T-helper 2 cell treated with Interferon-gamma antibody and Interleukin-4, amounts not matched to agents 5 μg/mL and 100 μg/mL, for 36 hours (primary cell): ENCODE results near the gene NACC2.
"Not testable (repeated sequence)": the region's sequence is repeated elsewhere in the genome, so short reads cannot be mapped to it uniquely, and the experiment has no call there.

Experiments
- DNase-seq: peaks from one replicate; pipeline ENCODE4 v3.0.0; 2021; ENCODE audit warnings: low spot score
- H3K27ac Mint-ChIP-seq: one replicate; pipeline ENCODE4 v1.8.0; 2021; ENCODE audit warnings: mild to moderate bottlenecking, mixed read lengths
- H3K27me3 Mint-ChIP-seq: one replicate; pipeline ENCODE4 v1.8.0; 2021; ENCODE audit warnings: low read depth, mixed read lengths
- H3K36me3 Mint-ChIP-seq: one replicate; pipeline ENCODE4 v1.8.0; 2021; ENCODE audit warnings: low read depth, mixed read lengths
- H3K4me1 Mint-ChIP-seq: one replicate; pipeline ENCODE4 v1.8.0; 2021; ENCODE audit warnings: low read depth, mixed read lengths
- H3K4me3 Mint-ChIP-seq: one replicate; pipeline ENCODE4 v1.8.0; 2022; ENCODE audit warnings: mild to moderate bottlenecking, moderate library complexity, mixed read lengths
- H3K9me3 Mint-ChIP-seq: one replicate; pipeline ENCODE4 v1.8.0; 2021; ENCODE audit warnings: mixed read lengths

Gene NACC2

DNA sequence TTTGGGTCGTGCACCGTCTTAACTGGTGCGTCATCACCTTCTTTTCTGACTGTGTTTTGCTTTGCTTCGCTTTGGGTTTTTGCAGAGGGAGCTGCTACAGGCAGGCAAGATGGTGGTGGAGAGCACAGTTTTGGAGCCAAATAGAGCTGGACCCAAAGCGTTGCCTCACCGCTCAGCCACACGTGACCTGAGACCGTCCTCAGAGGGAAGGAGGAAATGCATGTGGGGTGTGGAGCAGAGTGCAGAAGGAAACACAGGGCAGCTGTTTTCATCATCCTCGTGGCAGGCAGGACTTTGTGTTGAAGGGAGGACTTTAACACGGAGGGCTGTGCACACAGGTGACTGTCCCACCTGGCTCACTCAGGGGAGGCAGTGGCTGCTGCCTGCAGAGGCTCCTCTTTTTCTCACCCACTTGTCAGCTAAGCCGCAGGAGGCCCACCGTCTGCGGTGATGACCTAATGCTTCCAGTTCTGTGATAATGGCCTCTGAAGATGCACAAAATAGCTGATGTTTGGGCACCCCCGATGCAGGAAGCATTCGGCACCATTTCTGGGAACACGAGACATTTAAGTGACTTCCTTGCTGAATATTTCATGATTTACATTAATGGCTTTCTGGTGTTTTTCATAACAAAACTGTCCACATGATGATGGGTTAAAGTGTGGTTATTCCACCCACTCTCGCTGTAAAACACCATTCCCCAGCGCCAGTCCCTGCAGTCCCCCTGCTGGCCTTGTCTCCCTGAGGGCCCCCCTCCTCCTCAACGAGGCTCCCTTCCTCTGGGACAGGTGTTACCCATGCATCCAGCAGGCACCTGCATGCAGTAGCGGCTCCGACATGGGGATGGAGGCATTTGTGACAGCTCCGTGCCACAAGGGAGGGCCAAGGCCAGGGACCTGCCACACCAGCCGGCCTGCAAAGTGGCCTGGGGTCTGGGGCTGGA lies 121.5 kb downstream of the NACC2 start:
- H3K4me3 Mint-ChIP-seq, result no peak overlapping the region
- no peaks in the 10 kb centered on the region for H3K9me3 Mint-ChIP-seq
- no peaks in the 10 kb centered on the region for H3K4me1 Mint-ChIP-seq

DNA sequence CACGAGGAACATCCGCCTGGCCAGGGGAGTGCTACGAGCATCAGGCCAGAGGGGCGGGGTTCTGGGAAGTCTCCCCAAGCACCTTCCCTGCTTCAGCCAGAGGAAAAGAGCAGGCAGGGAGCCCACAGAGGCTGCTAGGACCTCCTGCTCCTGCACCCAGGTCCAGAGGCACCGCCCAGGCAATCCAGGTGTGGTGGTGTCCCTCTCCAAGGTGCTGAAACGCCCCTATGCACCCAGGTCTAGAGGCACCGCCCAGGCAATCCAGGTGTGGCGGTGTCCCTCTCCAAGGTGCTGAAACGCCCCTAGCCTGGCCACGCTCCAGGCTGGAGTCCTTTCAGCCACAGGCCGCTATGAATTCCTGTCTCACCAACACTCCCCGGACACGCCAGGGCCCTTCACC lies 123.2 kb downstream of the NACC2 start:
- H3K4me3 Mint-ChIP-seq, result no peak overlapping the region
- H3K27ac Mint-ChIP-seq, result no peak overlapping the region
- no peak for DNase-seq
- peaks cover 5% of the 10 kb centered on the region for H3K4me1 Mint-ChIP-seq
- H3K27me3 Mint-ChIP-seq, result no peaks in the 10 kb centered on the region
- no peaks in the 10 kb centered on the region for H3K9me3 Mint-ChIP-seq
- no peaks in the 10 kb centered on the region for H3K36me3 Mint-ChIP-seq

More for the DNA sequence above, 121.5 kb downstream of the NACC2 start:
- Mint-ChIP-seq H3K27ac (no peak overlapping the region), H3K27me3 (no peaks in the 10 kb centered on the region), H3K36me3 (no peaks in the 10 kb centered on the region)
- no peak for DNase-seq

- no peak overlapping the region for H3K4me3 Mint-ChIP-seq
- no peak overlapping the region for H3K27ac Mint-ChIP-seq
- H3K9me3 Mint-ChIP-seq, result no peaks in the 10 kb centered on the region
- no peaks in the 10 kb centered on the region for H3K27me3 Mint-ChIP-seq
- no peak for DNase-seq
- peaks cover 5% of the 10 kb centered on the region for H3K4me1 Mint-ChIP-seq
- no peaks in the 10 kb centered on the region for H3K36me3 Mint-ChIP-seq
These were observed 123.8 kb downstream of the NACC2 start for GRCh38 chr9:135971111-135971766.

GRCh38 chr9:135970128-135970815 lies 124.8 kb downstream of the NACC2 start:
- no peak for DNase-seq
- H3K4me1 Mint-ChIP-seq, result peaks cover 5% of the 10 kb centered on the region
- no peaks in the 10 kb centered on the region for H3K36me3 Mint-ChIP-seq
- H3K27ac Mint-ChIP-seq, result no peak overlapping the region
- H3K27me3 Mint-ChIP-seq, result no peaks in the 10 kb centered on the region
- H3K9me3 Mint-ChIP-seq, result no peaks in the 10 kb centered on the region
- H3K4me3 Mint-ChIP-seq, result no peak overlapping the region

- H3K36me3 Mint-ChIP-seq, result no peaks in the 10 kb centered on the region
These were observed 125.9 kb downstream of the NACC2 start for GRCh38 chr9:135969064-135969683.

GRCh38 chr9:135968601-135969000 lies 126.5 kb downstream of the NACC2 start:
- H3K27ac Mint-ChIP-seq, result no peak overlapping the region
- H3K4me1 Mint-ChIP-seq, result peaks cover 5% of the 10 kb centered on the region
- H3K4me3 Mint-ChIP-seq, result no peak overlapping the region
- no peaks in the 10 kb centered on the region for H3K27me3 Mint-ChIP-seq
- H3K36me3 Mint-ChIP-seq, result no peaks in the 10 kb centered on the region
- no peaks in the 10 kb centered on the region for H3K9me3 Mint-ChIP-seq
- DNase-seq, result no peak

More at GRCh38 chr9:135969064-135969683, 125.9 kb downstream of the NACC2 start:
- Mint-ChIP-seq H3K27ac (no peak overlapping the region), H3K27me3 (no peaks in the 10 kb centered on the region), H3K4me1 (peaks cover 5% of the 10 kb centered on the region), H3K9me3 (no peaks in the 10 kb centered on the region), H3K4me3 (no peak overlapping the region)
- no peak for DNase-seq

GRCh38 chr9:135968083-135968476 lies 127.0 kb downstream of the NACC2 start:
- DNase-seq, result no peak
- Mint-ChIP-seq H3K36me3 (no peaks in the 10 kb centered on the region), H3K27me3 (no peaks in the 10 kb centered on the region), H3K4me1 (peaks cover 5% of the 10 kb centered on the region), H3K4me3 (no peak overlapping the region), H3K9me3 (no peaks in the 10 kb centered on the region), H3K27ac (no peak overlapping the region)

DNA sequence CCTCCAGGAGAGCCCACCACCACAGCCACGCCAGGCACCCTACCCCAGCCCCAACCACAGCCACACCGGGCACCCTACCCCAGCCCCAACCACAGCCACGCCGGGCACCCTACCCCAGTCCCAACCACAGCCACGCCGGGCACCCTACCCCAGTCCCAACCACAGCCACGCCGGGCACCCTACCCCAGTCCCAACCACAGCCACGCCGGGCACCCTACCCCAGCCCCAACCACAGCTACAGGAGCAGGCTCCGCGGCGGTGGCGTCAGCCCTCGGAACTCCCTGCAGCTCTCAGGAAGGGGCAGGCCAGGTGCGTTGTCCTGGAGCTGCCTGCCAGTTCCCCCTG lies 128.2 kb downstream of the NACC2 start:
- H3K27ac Mint-ChIP-seq, H3K36me3 Mint-ChIP-seq, H3K9me3 Mint-ChIP-seq, H3K4me3 Mint-ChIP-seq, DNase-seq, H3K27me3 Mint-ChIP-seq: not testable (repeated sequence)
- peaks cover 13% of the 10 kb centered on the region for H3K4me1 Mint-ChIP-seq

DNA sequence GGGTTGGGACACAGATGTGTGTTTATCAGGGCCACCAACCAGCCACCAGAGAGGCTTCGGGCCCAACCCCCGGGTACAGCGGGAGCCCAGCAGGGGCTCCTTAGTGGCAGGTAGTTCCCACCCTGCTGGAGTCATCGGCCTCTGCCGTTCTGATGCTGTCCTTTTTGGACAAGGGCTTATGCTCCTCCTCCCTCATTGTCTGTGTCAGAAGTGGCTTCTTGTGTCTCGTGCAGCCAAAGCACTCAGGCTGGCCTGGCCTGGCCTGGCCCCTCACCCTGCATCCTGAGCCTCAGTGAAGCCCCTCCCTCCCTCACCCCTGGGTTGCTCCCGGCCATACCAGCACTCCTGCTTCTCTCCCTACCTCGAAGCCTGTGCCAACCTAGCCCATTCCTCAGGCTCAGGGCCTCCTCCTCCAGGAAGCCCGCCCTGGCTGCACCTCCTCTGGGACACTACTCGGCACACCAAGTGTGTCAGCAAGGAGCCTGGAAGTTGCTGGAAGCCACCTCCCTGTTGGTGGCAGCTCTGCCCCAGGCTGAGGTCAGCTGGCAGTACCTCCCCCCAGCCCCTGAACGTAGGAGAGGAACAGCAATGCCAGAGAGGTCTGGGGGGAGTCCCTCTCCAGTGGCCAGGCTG lies 129.8 kb downstream of the NACC2 start:
- no peak overlapping the region for H3K27ac Mint-ChIP-seq

DNA sequence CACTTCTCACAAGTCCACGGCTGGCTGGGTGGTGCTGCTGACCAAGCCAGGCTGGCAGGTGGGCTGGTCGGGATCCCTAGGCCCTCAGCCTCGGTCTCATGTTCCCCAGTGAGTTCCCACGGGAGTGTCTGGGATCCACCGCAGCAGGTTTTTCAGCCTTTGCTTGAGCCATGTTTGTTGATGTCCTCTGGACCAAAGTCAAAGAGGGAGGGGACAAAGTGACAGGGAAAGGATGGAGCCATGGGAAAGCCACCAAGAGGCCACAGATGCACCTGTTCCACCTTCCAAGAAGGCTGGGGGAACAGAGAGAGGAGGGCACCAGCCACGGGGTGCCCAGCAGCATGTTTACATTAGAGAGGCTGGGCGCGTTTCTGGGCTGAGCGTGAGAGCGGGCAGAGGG lies 131.2 kb downstream of the NACC2 start:
- Mint-ChIP-seq H3K36me3 (no peaks in the 10 kb centered on the region), H3K9me3 (no peaks in the 10 kb centered on the region), H3K27me3 (no peaks in the 10 kb centered on the region), H3K4me1 (peaks cover 27% of the 10 kb centered on the region), H3K4me3 (no peak overlapping the region), H3K27ac (no peak overlapping the region)
- DNase-seq, result no peak

More for the DNA sequence above, 129.8 kb downstream of the NACC2 start:
- Mint-ChIP-seq H3K36me3 (no peaks in the 10 kb centered on the region), H3K4me1 (peaks cover 19% of the 10 kb centered on the region), H3K4me3 (no peak overlapping the region), H3K27me3 (no peaks in the 10 kb centered on the region), H3K9me3 (no peaks in the 10 kb centered on the region)
- no peak for DNase-seq

DNA sequence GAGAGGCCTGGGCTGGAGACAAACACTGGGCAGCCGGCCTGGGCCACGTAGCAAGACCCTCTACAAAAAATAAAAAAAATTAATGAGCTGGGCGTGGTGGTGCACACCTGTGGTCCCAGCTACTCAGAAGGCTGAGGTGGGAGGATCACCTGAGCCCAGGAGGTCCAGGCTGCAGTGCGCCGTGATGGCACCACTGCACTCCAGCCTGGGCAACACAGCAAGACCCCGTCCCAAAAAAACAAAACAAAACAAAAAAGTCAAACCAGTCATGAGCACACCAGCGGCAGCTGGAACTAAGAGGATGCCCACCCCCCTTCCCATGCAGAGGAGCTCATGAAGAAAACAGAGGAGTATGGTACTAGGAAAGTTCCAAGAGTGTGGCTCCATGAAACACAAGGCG lies 131.8 kb downstream of the NACC2 start:
- no peaks in the 10 kb centered on the region for H3K27me3 Mint-ChIP-seq
- H3K36me3 Mint-ChIP-seq, result no peaks in the 10 kb centered on the region
- H3K27ac Mint-ChIP-seq, result no peak overlapping the region
- H3K4me1 Mint-ChIP-seq, result peaks cover 31% of the 10 kb centered on the region
- DNase-seq, result no peak
- H3K9me3 Mint-ChIP-seq, result no peaks in the 10 kb centered on the region
- no peak overlapping the region for H3K4me3 Mint-ChIP-seq

- Mint-ChIP-seq H3K4me3 (peak overlapping the region; percentile 54), H3K36me3 (no peaks in the 10 kb centered on the region), H3K27me3 (no peaks in the 10 kb centered on the region), H3K4me1 (peaks cover 30% of the 10 kb centered on the region), H3K27ac (no peak overlapping the region), H3K9me3 (no peaks in the 10 kb centered on the region)
- DNase-seq, result no peak
These were observed 132.3 kb downstream of the NACC2 start for GRCh38 chr9:135962696-135963307.
